ENCODE data around the gene VPS39. TPM values are rescaled to one million over a fixed set of nuclear protein-coding genes. Genes with fewer than 3 reads are reported as not detected.

VPS39 gene
- total RNA-seq, 1 experiment from 2014 or later: 39.7 TPM

DNA sequence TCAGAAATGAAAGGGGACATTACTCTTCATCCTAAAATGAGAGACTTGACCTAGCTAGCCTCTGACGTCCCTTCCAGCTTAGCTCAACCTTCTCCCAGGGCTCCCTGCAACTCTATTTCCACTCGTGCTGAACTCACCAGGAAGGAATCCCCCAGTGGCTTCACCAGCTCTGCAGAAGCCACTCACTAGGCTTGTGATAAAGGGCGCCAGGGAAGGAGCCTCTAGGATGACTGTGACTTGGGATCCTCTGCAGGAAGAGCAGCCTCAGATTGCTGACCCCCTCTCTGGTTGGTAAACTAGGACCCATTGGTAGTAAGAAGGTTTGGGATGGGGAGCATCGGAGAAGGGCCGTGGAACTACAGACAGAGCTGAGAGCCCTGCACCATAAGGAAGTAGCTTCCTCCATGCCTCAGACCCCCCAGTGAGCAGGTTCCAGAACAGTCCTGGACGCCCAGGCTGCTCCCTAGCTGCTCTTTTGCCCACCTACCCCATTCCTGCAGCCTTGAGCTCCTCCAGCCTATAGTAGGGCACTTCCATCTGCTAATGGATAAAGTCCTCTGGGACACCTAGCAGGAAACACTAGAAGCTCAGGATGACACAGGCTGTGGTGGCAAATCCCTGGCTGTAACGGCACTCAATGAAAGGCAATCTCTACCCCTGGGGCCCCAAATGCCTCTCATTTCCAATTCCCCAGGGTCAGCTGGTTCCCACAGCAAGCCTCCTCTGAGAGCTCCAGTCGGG is 77.7 kb downstream of the VPS39 start:
- DNase-seq (ENCODE audit: low spot score): no peak

DNA sequence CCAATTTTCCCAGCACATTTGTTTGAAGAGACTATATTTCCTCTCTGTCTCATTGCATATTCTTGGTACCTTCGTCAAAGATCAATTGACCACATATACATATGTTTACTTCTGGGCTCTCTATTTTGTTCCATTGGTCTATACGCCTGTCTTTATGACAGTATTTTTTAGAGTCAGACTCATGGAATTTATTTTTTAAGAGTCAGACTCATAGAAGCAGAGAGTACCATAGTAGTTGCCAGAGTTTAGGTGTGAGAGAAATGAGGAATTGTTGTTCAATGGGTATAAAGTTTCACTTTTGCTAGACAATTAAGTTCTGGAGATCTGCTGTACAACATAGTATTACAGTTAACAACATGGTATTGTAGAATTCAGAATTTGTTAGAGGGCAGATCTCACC is 78.7 kb downstream of the VPS39 start:
- no peak for DNase-seq (ENCODE audit: low spot score)

DNA sequence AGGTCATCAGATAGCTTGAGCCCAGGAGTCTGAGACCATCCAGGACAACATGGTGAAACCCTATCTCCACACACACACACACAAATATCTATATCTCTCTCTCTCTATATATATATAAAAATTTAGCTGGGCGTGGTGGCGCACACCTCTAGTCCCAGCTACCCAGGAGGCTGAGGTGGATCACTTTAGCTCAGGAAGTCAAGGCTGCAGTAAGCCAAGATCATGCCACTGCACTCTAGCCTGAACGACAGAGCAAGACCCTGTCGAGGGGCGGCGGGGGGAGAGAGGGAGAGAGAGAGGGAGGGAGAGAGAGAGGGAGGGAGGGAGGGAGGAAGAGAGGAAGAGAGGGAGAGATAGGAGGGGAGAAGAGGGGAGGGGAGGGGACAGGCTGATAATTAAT is 79.6 kb downstream of the VPS39 start:
- no peak for DNase-seq (ENCODE audit: low spot score)

DNA sequence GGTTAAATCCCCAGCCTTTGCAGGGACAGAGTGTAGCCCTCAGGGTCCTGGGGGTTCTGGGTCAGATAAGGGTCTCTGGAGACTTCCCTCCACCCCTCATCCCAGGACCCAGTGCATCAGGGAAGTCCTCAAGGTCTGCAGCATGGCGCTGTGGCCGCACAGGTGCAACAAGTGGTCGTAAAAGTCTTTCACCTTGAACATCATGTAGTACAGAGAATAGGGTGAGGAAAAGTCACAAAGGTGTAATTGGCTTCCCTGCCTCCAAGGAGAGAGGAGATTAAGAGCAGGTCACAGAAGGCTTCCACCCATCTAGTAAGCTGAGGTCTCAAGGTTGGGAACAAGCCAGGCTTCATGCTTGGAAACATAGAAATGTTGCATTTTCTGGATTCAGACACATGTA is 84.6 kb downstream of the VPS39 start:
- DNase-seq (ENCODE audit: low spot score): no peak

DNA sequence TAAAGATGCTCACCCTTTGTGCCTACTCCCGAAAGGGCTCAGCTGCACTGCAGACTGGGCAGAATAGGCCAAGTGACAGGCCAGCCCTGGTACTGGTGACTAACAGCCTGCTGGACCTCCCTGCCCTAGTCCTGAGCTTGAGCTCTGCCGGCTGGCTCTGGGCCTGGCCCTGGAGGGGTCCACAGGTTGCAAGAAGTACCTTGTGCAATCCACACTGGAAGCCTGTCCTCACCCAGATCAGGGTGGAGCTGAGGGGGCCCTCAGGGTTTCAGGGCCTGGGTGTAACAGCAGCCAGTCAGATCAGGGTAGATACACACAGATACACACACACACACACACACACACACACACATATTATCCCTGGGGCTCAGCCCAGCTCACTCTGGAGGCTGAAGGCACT is 86.4 kb downstream of the VPS39 start:
- DNase-seq (ENCODE audit: low spot score): no peak

DNA sequence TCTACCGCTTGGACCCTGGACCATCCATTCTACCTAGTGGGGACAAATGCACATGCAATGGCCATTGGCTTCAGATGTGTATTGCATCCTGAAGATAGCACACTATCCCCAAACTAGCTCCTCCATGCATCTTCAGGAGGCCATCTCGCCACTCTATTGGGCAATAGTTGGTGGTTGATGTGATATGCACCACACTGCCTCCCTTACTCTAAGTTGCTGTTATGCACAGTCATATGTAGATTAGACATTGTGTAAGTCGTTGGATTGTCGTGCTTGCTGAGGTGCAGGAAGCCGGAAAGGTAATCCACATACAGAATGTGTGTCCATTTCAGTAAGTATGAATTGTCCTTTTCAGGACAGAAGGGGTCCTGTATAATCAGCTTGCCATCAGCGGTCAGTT is 87.1 kb downstream of the VPS39 start:
- DNase-seq (ENCODE audit: low spot score): no peak

DNA sequence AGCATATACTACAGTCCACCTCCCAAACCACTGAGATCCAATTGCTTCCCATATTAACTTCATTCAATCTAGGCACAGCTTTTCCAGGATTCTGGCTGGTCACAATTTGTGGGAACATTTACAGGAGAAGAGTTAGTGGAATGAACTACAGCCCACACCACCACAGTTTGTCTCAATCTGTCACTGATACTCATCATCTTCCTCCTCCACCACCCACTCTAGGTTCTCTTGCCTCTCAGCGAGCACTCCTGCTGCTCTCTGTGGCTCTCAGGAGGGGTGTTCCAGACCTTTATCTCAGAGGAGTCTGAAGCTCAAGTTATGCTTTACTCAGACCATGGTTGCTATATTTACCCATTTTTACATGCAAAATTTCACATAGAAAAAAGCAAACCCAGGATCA is 87.8 kb downstream of the VPS39 start:
- no peak for DNase-seq (ENCODE audit: low spot score)

DNA sequence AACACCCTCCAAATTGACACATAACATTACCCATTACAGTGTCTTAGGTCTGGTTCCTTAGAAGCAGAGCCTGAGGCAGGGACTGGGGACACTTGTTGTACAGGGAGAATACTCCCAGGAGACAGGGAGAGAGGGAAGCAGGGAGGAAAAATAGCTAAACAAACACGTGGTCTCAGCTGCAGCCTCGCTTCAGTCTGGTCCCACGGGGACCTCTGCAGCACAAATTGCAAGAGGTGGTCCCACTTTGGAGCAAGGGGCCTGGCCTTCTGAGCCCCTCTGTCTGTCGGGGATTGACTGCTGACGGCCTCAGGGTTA is 88.7 kb downstream of the VPS39 start:
- no peak for DNase-seq (ENCODE audit: low spot score)

DNA sequence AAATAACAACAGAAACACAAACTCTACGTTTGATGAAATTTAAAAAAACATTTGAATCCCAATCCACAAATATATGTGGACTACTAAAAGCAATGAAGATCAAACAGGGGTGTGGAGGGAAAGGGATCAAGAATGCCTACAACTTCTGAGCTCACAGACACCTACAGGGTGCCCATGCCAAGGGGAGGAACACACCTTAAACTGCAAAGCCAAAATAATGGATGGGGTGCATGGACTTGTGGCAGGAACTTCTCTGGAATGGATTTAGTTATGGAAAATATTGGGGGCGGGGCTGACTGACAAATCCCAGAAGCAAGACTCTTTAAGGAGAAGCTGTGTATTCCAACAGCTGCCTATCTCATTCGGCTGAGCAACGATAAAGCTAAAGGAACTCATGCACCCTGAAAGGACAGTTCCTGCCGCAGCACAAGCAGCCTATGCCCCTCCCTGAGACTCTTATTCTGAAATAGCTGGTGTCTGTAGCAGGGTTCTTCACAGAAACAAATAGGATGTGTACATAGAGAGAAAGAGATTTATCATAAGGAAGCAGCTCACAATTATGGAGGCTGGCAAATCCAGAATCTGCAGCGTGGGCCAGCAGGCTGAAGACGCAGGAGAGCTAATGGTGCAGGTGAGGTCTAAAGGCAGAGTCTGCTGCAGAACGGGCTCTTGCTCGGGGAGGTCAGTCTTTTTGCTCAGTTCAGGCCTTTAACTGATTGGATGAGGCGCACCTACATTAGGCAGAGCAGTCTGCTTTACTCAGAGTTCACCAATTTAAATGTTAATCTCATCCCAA is 89.3 kb downstream of the VPS39 start:
- no peak for DNase-seq (ENCODE audit: low spot score)

DNA sequence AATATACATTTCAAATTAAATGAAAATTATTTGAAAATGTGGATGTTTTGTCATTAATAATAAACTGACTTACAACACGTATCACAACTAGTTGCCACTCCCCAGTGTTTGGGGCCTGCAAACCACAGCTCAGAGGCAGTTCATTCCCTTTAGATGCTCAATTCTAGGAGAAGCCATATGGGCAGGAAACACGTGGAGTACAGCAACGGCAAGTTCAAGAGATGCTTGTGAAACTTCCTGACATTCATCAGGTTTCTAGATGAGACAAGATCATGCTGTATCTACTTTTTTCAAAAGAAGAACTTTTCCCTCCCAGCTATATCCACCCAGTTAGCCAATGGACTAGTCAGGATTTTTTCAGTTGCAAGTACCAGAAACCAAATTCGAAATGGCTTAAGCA is 96.2 kb downstream of the VPS39 start:
- DNase-seq (ENCODE audit: low spot score): no peak

DNA sequence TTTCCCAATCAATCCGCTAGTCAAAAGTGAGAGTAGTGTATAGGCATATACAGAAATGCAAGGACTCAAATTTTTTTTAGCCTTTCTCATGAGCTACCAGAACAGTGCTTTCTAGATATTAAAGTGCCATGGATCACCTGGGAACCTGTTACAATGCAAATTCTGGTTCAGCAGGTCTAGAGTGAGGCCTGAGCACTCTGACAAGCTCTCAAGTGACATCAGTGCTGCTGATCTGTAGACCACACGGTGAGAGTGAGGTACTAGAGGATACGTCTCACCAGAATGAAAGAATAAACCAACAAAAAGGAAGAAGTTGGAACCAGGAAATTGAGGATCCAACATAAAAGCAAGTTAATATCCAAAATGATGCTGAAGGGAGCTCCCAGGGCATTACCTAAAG is 97.7 kb downstream of the VPS39 start:
- no peak for DNase-seq (ENCODE audit: low spot score)

DNA sequence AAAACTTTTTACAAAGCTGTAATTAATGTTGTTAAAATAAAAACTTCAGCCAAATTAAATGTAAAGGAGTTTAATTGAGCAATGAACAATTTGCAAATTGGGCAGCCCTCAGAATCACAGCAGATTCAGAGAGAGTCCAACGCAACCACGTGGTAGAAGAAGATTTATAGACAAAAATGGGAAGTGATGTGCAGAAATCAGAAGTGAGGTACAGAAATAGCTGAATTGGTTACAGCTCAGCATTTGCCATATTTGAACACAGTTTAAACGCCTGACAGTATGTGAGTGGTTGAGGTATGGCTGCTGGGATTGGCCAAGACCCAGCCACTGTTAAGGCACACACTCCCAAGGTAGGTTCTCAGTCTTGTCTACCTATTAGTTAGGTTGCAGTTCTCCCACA is 99.3 kb downstream of the VPS39 start:
- DNase-seq (ENCODE audit: low spot score): no peak

Other genes with a start within 250 kb of the VPS39 start
- 15.4 and 15.5 TPM in 2 replicates for gene EHD4, start 235.7 kb downstream of the VPS39 start, total RNA-seq (2014; rRNA removed; shearing (Covaris generic))
- not detected in 2 replicates for gene PLA2G4E, start 187.3 kb downstream of the VPS39 start, total RNA-seq (2014; rRNA removed; shearing (Covaris generic))
- gene PLA2G4D, start 113.7 kb downstream of the VPS39 start, total RNA-seq (2014; rRNA removed; shearing (Covaris generic)): not detected in 2 replicates
- not detected in 2 replicates for gene PLA2G4F, start 51.7 kb downstream of the VPS39 start, total RNA-seq (2014; rRNA removed; shearing (Covaris generic))
- 11.7 and 20.1 TPM in 2 replicates for gene GANC, start 64.9 kb upstream of the VPS39 start, total RNA-seq (2014; rRNA removed; shearing (Covaris generic))
- 57.1 and 57.2 TPM in 2 replicates for gene TMEM87A, start 65.1 kb upstream of the VPS39 start, total RNA-seq (2014; rRNA removed; shearing (Covaris generic))
- gene CAPN3, start 151.2 kb upstream of the VPS39 start, total RNA-seq (2014; rRNA removed; shearing (Covaris generic)): 0.12 TPM in 1 of 2 replicates, not detected in the other

Measured in A172 (cell line).